Stimulated activated CD8-positive, alpha-beta memory T cell treated with anti-CD3 and anti-CD28 coated beads, Interleukin-12 subunit alpha, Interleukin-12 subunit beta, amount 100 ng/mL, for 24 hours (primary cell): ENCODE measurements around the gene CNTD1.
"Not testable (repeated sequence)": the region's sequence is repeated elsewhere in the genome, so short reads cannot be mapped to it uniquely, and the experiment has no call there.

Experiments used
- DNase-seq: peaks from one replicate; pipeline ENCODE4 v3.0.0-alpha.2; 2020; ENCODE audit errors: extremely low read depth

Gene CNTD1

GRCh38 chr17:42845918-42846593, 47.4 kb downstream of the CNTD1 start:
- DNase-seq, result no peak

DNA sequence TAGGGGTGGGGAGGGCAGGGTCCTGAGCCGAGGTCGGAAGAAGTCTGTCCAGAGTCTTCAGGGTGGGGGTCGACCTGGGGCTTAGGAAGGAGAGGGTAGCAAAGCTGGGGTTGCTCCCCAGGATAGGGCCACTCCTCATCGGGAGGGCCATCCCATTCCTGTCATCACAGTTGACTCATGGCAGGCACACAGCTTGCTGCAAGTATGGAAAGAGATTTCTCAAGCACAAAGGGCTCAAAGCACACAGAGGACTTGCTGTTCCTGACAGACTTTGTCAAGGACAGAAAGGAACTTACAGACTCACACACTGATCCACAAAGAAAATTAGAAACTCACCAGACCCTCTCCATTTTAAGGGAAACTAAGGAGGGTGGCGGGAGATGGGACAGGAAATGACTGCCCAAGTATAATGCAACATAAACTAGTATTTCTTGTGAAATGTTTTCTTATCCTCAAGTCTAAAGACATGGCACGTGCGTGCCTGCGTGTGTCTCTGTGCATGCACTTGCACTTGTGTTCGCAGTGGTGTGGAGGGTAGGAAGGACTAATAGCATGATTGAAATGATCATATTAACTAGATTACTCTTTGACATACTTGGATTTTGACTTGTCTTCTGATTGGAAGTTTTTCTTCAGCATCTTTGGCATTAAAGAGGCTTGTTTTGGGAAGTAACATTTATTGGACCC, 48.1 kb downstream of the CNTD1 start:
- no peak for DNase-seq

- DNase-seq, result no peak
Observed at GRCh38 chr17:42848093-42848492, 49.4 kb downstream of the CNTD1 start.

DNA sequence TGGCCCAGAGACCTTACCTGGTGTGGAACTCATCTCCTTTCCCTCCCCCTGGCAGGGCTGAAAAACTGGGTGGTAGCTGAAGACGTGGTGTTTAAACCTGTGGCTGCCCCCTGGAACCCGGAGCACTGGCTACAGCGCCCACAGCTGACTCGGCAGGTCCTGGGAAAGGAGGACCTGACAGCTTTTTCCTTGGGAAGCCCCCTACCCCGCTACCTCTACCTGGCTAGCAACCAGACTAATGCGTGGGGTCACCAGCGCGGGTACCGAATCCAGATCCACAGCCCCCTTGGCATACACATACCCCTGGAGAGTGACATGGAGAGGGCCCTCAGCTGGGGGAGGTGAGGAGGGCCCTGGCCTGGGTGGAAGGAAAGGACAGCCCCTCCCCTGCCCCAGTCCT, 50.4 kb downstream of the CNTD1 start:
- DNase-seq, result no peak

GRCh38 chr17:42849451-42850181, 51.0 kb downstream of the CNTD1 start:
- DNase-seq, result no peak

GRCh38 chr17:42850954-42851353, 52.3 kb downstream of the CNTD1 start, which contains the start of gene AOC3:
Gene AOC3 (plus strand): TSS chr17:42851199. CDS start chr17:42851344, 145 bp downstream.
- DNase-seq, result no peak

DNA sequence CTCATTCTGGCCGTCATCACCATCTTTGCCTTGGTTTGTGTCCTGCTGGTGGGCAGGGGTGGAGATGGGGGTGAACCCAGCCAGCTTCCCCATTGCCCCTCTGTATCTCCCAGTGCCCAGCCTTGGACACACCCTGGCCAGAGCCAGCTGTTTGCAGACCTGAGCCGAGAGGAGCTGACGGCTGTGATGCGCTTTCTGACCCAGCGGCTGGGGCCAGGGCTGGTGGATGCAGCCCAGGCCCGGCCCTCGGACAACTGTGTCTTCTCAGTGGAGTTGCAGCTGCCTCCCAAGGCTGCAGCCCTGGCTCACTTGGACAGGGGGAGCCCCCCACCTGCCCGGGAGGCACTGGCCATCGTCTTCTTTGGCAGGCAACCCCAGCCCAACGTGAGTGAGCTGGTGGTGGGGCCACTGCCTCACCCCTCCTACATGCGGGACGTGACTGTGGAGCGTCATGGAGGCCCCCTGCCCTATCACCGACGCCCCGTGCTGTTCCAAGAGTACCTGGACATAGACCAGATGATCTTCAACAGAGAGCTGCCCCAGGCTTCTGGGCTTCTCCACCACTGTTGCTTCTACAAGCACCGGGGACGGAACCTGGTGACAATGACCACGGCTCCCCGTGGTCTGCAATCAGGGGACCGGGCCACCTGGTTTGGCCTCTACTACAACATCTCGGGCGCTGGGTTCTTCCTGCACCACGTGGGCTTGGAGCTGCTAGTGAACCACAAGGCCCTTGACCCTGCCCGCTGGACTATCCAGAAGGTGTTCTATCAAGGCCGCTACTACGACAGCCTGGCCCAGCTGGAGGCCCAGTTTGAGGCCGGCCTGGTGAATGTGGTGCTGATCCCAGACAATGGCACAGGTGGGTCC, 52.9 kb downstream of the CNTD1 start:
- DNase-seq, result not testable (repeated sequence)

- DNase-seq, result no peak
Observed at GRCh38 chr17:42852351-42852750, 53.7 kb downstream of the CNTD1 start.

DNA sequence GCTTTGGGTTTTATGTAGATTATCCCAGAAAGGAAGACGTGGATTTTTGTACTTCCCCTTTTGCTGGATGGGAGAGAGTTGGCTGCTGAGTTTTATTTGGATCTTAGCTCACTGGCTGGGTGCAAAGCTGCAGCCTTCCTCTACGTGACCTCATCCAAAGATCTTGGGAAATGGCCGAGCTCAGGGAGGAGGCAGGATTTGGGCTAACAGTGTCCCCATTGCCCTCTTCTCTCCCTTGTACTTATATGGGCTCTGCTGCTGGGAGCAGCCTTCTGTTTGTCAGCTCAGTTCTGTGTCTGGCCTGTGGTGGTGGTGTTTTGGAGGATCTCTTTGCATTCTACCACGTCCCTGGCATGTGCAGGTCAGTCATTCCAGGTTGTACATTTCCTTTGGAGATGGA, 54.3 kb downstream of the CNTD1 start:
- DNase-seq, result no peak

- no peak for DNase-seq
Observed at GRCh38 chr17:42853597-42853967, 54.9 kb downstream of the CNTD1 start.

DNA sequence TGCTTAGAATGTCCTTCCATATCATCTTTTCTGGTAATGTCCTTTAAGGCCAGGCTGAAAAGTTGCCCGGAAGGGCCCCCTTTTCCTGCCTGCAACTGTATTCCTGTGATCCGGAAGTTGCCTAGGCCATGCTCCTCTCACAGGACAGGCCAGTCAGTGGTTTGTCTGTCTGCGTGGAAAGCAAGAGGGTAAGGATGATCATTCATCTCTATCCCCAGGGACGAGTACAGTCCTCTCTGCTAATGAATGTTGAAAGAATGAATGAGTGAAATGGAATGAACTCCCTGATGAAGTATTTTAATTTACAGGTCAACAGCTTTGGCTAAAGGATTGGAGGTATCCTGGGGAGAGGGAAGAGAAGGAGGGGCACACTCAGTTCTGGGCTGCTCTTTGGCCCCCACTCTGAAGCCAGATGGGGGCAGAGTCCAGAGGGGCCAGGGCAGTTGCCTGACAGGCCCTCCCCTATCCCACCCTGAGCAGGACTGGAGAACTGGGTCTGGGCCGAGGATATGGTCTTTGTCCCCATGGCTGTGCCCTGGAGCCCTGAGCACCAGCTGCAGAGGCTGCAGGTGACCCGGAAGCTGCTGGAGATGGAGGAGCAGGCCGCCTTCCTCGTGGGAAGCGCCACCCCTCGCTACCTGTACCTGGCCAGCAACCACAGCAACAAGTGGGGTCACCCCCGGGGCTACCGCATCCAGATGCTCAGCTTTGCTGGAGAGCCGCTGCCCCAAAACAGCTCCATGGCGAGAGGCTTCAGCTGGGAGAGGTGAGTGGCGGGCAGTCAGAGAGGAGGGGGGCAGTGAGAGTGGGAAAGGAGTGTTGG, 55.5 kb downstream of the CNTD1 start:
- no peak for DNase-seq

GRCh38 chr17:42855048-42855596, 56.5 kb downstream of the CNTD1 start:
- DNase-seq, result no peak

DNA sequence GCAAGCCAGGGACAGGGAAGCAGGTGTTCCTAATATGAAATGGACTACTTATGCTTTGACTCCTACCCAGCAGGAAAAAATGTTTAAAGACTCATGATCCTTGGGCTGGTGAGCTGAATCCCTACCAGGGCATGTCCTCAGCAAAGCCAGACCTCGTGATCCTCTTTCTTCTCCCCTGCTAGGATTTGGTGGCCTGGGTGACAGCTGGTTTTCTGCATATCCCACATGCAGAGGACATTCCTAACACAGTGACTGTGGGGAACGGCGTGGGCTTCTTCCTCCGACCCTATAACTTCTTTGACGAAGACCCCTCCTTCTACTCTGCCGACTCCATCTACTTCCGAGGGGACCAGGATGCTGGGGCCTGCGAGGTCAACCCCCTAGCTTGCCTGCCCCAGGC, 57.4 kb downstream of the CNTD1 start:
- DNase-seq, result not testable (repeated sequence)

- not testable (repeated sequence) for DNase-seq
Observed at GRCh38 chr17:42856516-42856915, 57.9 kb downstream of the CNTD1 start.

- no peak for DNase-seq
Observed at GRCh38 chr17:42857389-42857788, 58.7 kb downstream of the CNTD1 start.
